Measurements from ENCODE around the gene KCNH4.
A peak's percentile ranks its signal among the peaks of the same experiment; 100 is the strongest.
"Not testable (repeated sequence)": the region's sequence is repeated elsewhere in the genome, so short reads cannot be mapped to it uniquely, and the experiment has no call there.

Gene KCNH4

GRCh38 chr17:42193969-42194899 lies 13.3 kb upstream of the KCNH4 start, which contains the start of gene GHDC:
TSS of gene GHDC (minus strand) at chr17:42194494. CDS start at chr17:42193581, 913 bp downstream.
- DNase-seq: peak; percentile 91

GRCh38 chr17:42193216-42193968 lies 12.4 kb upstream of the KCNH4 start:
- DNase-seq: no peak

GRCh38 chr17:42192189-42193126 lies 11.5 kb upstream of the KCNH4 start:
- no peak for DNase-seq

- no peak for DNase-seq
These were observed 10.3 kb upstream of the KCNH4 start for GRCh38 chr17:42191275-42191608.

DNA sequence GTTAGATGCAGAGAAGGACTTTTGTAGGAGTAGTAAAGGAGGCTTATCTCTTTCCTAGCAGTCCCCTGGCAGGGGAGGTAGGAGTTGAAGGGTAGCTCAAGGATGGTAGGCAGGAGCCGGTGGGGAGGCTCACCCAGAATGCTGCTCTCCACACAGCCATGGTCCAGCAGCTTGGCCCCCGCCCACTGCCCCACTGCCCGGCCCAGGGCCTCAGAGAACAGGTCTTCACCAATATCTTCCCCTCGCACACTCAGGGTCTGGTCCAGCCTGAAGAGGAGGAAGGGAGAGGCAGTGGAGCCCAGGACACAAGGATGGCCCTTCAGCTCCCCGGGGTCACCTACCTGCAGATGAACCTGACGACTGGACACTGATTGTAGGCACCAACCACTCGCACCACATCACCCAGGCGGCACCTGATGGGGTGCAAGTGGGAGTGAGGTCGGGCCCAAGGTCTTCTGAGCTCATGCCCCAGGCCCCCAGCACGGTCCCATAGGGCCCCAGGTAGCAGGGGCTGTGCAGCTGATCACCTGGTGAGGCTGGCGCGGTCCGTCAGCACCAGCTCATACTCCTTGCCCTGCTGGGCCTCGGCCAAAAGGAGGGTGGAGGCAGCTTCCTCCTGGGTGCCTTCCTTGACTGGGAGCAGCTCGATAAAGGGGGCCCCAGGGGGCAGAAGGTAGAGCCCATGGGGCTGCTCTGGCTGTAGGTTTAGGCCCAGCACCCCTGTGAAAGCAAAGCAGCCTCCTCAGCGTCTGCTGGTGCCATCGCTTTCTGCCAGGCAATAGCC lies 9.7 kb upstream of the KCNH4 start:
- no peak for DNase-seq

DNA sequence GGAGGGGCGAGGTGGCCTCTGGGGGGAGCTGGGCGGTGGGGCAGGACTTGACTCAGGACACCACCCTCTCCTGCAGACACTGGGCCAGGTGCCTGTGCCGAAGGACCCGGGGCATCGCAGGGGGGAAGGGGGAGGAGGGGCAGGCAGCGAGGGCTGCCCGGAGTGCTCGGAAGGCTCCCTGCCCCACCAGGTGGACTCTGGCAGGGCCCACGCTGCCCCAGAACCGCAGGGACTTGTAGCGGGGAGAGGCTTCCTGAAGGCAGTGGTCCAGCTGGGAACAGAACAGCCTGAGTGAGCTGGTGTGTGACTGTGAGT lies 8.7 kb upstream of the KCNH4 start:
- DNase-seq: no peak

- no peak for DNase-seq
These were observed 8.1 kb upstream of the KCNH4 start for GRCh38 chr17:42188749-42189650.

DNA sequence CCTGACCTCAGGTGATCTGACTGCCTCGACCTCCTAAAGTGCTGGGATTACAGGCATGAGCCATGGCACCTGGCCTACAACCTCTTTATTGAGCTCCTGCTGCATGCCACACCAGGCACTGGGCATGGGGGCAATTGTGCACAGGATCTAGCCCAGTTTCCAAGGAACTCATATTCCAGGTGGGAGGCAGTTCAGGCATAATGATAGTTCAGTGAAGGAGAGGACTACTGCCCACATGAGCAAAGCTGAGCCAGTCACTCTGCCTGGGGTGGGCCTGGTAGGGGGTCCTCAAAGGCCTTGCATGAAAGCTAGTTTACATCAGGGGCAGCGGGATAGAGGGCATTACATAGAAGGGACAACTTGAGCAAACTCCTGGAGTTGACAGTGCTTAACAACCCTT lies 6.9 kb upstream of the KCNH4 start:
- no peak for DNase-seq

GRCh38 chr17:42186191-42186590 lies 5.2 kb upstream of the KCNH4 start:
- not testable (repeated sequence) for DNase-seq

DNA sequence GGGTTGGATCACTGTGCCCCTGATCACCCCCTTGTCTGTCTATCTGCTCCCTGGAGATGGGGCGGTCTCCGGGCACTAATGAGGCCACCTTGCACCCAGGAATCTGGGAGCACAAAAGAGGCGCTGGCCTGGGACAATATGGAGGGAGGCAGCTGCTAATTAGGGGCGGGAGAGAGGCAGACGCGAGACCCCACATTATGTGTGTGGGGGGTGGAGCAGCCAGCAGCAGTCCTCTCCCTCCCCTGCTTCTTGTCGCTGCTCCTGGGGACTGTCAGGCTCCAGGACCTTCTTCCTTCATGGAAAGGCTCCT lies 4.6 kb upstream of the KCNH4 start:
- DNase-seq: peak; percentile 82

- no peak for DNase-seq
These were observed 4.0 kb upstream of the KCNH4 start, which contains the start of gene HCRT for GRCh38 chr17:42184713-42185620. TSS of gene HCRT (minus strand) at chr17:42185452. CDS start at chr17:42185365, 87 bp downstream.

DNA sequence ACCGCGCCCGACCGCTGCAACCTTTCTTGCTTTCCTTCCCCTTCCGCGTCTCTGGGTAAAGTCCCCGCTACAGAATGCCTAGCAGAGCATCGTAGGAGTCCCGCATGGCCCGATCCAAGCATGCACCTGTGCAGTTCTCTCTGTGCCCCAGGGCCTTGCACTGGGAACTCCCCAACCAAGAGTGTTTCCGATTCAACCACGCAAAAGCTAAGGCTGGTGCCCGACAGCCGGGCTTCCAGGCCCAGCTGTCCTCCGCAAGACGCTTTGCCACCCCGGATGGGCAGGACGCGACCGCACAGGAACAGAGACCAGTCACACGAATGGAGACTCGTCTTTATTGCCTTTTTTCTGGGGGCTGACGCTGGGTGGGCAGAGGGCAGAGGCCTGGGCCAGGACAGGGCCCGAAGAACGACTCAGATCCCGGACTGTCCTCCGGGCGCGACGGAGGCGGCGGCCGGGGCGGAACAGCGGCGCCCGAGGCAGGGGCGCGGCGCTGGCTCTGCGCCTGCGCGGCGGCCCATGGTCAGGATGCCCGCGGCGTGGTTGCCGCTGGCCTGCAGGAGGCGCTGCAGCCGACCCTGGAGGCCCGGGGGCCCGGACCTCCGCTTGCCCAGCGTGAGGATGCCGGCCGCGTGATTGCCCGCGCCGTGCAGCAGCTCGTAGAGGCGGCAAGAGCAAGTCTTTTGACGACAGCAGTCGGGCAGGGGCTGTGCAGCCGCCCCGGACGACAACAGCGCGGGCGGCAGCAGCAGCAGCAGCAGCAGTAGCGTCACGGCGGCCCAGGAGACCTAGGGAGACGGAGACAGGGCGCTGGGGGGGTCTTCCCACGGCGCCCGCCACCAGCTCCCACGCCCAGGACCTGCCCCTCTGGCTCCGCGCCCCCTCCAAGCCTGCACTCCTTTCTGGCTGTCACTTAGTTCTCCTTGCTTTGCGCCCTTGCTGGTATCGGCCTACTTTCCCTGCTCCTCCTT lies 3.1 kb upstream of the KCNH4 start:
- DNase-seq: peak; percentile 91

DNA sequence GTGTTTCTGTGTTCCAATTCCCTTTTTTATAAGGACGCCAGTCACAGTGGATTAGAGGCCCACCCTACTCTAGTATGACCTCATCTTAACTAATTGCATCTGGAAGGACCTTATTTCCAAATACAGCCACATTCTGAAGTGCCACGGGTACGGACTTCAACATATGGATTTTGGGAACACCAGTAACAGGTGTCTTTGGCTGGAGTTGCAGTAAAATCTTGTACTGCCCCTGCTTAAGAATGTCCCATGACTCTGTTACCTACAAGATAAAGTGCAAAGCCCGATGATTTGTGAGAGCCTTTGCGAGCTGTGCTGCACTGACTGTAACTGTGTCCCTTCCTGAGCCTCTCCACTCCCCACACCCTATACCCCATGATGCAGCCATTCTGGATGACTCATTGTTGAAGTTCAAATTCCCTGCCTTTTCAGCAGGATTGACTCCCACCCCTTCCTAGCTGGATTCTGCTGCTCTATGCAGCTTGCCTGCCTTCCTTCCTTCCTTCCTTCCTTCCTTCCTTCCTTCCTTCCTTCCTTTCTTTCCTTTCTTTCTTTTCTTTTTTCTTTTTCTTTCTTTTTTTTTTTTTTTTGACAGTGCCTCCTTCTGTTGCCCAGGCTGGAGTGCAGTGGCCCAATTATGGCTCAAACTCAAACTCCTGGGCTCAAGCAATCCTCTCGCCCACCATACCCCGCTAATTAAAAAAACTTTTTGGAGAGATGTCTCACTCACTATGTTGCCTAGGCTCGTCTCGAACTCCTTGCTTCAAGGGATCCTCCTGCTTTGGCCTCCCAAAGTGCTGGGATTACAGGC lies 2.2 kb upstream of the KCNH4 start:
- DNase-seq: no peak

GRCh38 chr17:42181851-42182207 lies 887 bp upstream of the KCNH4 start:
- no peak for DNase-seq

- no peak for DNase-seq
These were observed 476 bp downstream of the KCNH4 start for GRCh38 chr17:42180411-42180921.

GRCh38 chr17:42179911-42180410 lies 981 bp downstream of the KCNH4 start:
- peak; percentile 69 for DNase-seq

- DNase-seq: no peak
These were observed 1.6 kb downstream of the KCNH4 start for GRCh38 chr17:42179335-42179734.

- no peak for DNase-seq
These were observed 2.1 kb downstream of the KCNH4 start for GRCh38 chr17:42178817-42179216.

All from retina (tissue), 1 donor.